GM18873 (cell line): ENCODE data around the gene CEBPA.

Experiments
- ATAC-seq: cut with Tn5 transposase; IDR thresholded peaks from one replicate; pipeline ENCODE4 v1.9.1; 2021; ENCODE audit warnings: mild to moderate bottlenecking, moderate library complexity, moderate number of reproducible peaks; ENCODE audit not compliant: unreplicated experiment, low FRiP score

The CEBPA gene

GRCh38 chr19:33302175-33302973 is at the start of gene CEBPA:
TSS of gene CEBPA (minus strand) at chr19:33302534. CDS start at chr19:33302414, 120 bp downstream.
- ATAC-seq, result no peak

GRCh38 chr19:33350538-33351309 is 48.4 kb upstream of the CEBPA start:
- ATAC-seq, result no peak

GRCh38 chr19:33349319-33350289 is 47.3 kb upstream of the CEBPA start:
- no peak for ATAC-seq

GRCh38 chr19:33348301-33349010 is 46.1 kb upstream of the CEBPA start:
- no peak for ATAC-seq

- no peak for ATAC-seq
These were observed 45.0 kb upstream of the CEBPA start for GRCh38 chr19:33347300-33347699.

GRCh38 chr19:33346665-33347064 is 44.3 kb upstream of the CEBPA start:
- no peak for ATAC-seq

- no peak for ATAC-seq
These were observed 42.8 kb upstream of the CEBPA start for GRCh38 chr19:33345163-33345562.

GRCh38 chr19:33344573-33344925 is 42.2 kb upstream of the CEBPA start:
- no peak for ATAC-seq

GRCh38 chr19:33343859-33344572 is 41.7 kb upstream of the CEBPA start:
- no peak for ATAC-seq

- no peak for ATAC-seq
These were observed 41.0 kb upstream of the CEBPA start for GRCh38 chr19:33343301-33343700.

- no peak for ATAC-seq
These were observed 38.7 kb upstream of the CEBPA start for GRCh38 chr19:33340991-33341390.

GRCh38 chr19:33339016-33339984 is 37.0 kb upstream of the CEBPA start:
- ATAC-seq, result no peak

- ATAC-seq, result no peak
These were observed 33.1 kb upstream of the CEBPA start for GRCh38 chr19:33335446-33335845.

GRCh38 chr19:33334271-33334670 is 31.9 kb upstream of the CEBPA start:
- ATAC-seq, result no peak

- no peak for ATAC-seq
These were observed 31.3 kb upstream of the CEBPA start for GRCh38 chr19:33333642-33334041.

- ATAC-seq, result no peak
These were observed 30.8 kb upstream of the CEBPA start for GRCh38 chr19:33333151-33333550.

GRCh38 chr19:33332248-33332647 is 29.9 kb upstream of the CEBPA start:
- no peak for ATAC-seq

GRCh38 chr19:33329736-33330135 is 27.4 kb upstream of the CEBPA start:
- ATAC-seq, result no peak
